ENCODE results near the gene ACAP1.

GRCh38 chr17:7330638-7331015 is 5.7 kb upstream of the ACAP1 start:
- TF ChIP-seq POLR2A (IDR thresholded peaks at IDR 0.05; ENCODE audit: low read length) = no peak
- no peak for TF ChIP-seq GATA1 (IDR thresholded peaks at IDR 0.05; ENCODE audit: low read depth, low read length)

Data from erythroblast (primary cell).